HepG2 (cell line): Measurements from ENCODE around the gene MRPL51. TPM values are rescaled to one million over a fixed set of nuclear protein-coding genes. Genes with fewer than 3 reads are reported as not detected.

Experiments used
- ADNP ChIP-seq: sonication (generic); formaldehyde crosslinking; IDR thresholded peaks from 2 replicates; pipeline ENCODE4 v1.4.0; 2020; ENCODE audit warnings: missing genetic modification reagents
- ATM ChIP-seq: fragments of 450-650 bp; IDR thresholded peaks from 2 replicates; pipeline ENCODE4 v1.7.1; 2017; ENCODE audit warnings: mild to moderate bottlenecking, borderline replicate concordance
- CBFB ChIP-seq: sonication (generic); formaldehyde crosslinking; IDR thresholded peaks from 2 replicates; pipeline ENCODE4 v1.4.0; 2020; ENCODE audit warnings: missing genetic modification reagents
- DR1 ChIP-seq: sonication (generic); formaldehyde crosslinking; IDR thresholded peaks from 2 replicates; pipeline ENCODE4 v1.8.0; 2021; ENCODE audit warnings: mild to moderate bottlenecking, missing genetic modification reagents, inconsistent platforms
- EEA1 ChIP-seq: sonication (generic); formaldehyde crosslinking; IDR thresholded peaks from 2 replicates; pipeline ENCODE4 v1.5.1; 2020; ENCODE audit warnings: mild to moderate bottlenecking, missing genetic modification reagents, borderline replicate concordance
- FOXC1 ChIP-seq: sonication (generic); formaldehyde crosslinking; IDR thresholded peaks from 2 replicates; pipeline ENCODE4 v1.8.0; 2022; ENCODE audit warnings: mild to moderate bottlenecking, missing genetic modification reagents, borderline replicate concordance
- GATAD1 ChIP-seq: IDR thresholded peaks from 2 replicates; pipeline ENCODE4 v1.6.1; 2016; ENCODE audit warnings: missing genetic modification reagents, missing compliant biosample characterization
- HES4 ChIP-seq: sonication (generic); formaldehyde crosslinking; IDR thresholded peaks from 2 replicates; pipeline ENCODE4 v1.9.0; 2021; ENCODE audit warnings: mild to moderate bottlenecking, missing genetic modification reagents, borderline replicate concordance
- KMT2A ChIP-seq: sonication (generic); formaldehyde crosslinking; IDR thresholded peaks from 2 replicates; pipeline ENCODE4 v1.4.0; 2020; ENCODE audit warnings: missing genetic modification reagents
- NFKBIZ ChIP-seq: IDR thresholded peaks from 2 replicates; pipeline ENCODE4 v1.6.1; 2018; ENCODE audit warnings: missing genetic modification reagents, missing compliant biosample characterization
- PHF5A ChIP-seq: IDR thresholded peaks from one replicate; pipeline ENCODE4 v1.6.1; 2018; ENCODE audit warnings: low read depth, missing genetic modification reagents; ENCODE audit not compliant: unreplicated experiment
- PHF8 ChIP-seq: sonication (generic); formaldehyde crosslinking; IDR thresholded peaks from 2 replicates; pipeline ENCODE4 v1.5.0; 2020; ENCODE audit warnings: missing genetic modification reagents
- RXRB ChIP-seq: IDR thresholded peaks from 2 replicates; pipeline ENCODE4 v1.6.1; 2016; ENCODE audit warnings: borderline replicate concordance, missing genetic modification reagents, missing compliant biosample characterization
- SALL1 ChIP-seq: sonication (generic); formaldehyde crosslinking; IDR thresholded peaks from 2 replicates; pipeline ENCODE4 v1.8.0; 2022; ENCODE audit warnings: mild to moderate bottlenecking, missing genetic modification reagents
- SCMH1 ChIP-seq: sonication (generic); formaldehyde crosslinking; IDR thresholded peaks from 2 replicates; pipeline ENCODE4 v1.9.0; 2021; ENCODE audit warnings: missing genetic modification reagents, mild to moderate bottlenecking, borderline replicate concordance
- SP140L ChIP-seq: sonication (generic); formaldehyde crosslinking; IDR thresholded peaks from 2 replicates; pipeline ENCODE4 v1.4.0; 2020; ENCODE audit warnings: missing genetic modification reagents, borderline replicate concordance
- ZNF256 ChIP-seq: sonication (generic); formaldehyde crosslinking; conservative IDR thresholded peaks from 2 replicates; pipeline ENCODE4 v1.4.0; 2020; ENCODE audit warnings: missing genetic modification reagents
- ZNF335 ChIP-seq: sonication (generic); formaldehyde crosslinking; IDR thresholded peaks from 2 replicates; pipeline ENCODE4 v1.4.0; 2020; ENCODE audit warnings: missing genetic modification reagents
- ZNF563 ChIP-seq: sonication (generic); formaldehyde crosslinking; IDR thresholded peaks from 2 replicates; pipeline ENCODE4 v1.8.0; 2022; ENCODE audit warnings: mild to moderate bottlenecking, moderate library complexity, missing genetic modification reagents
- ZNF780A ChIP-seq: sonication (generic); formaldehyde crosslinking; IDR thresholded peaks from 2 replicates; pipeline ENCODE4 v1.8.0; 2022; ENCODE audit warnings: mild to moderate bottlenecking, missing genetic modification reagents, moderate library complexity
- polyA plus RNA-seq, 8 experiments: library from polyadenylated mRNA; depleted of rRNA in 3 of 8; stranded (reverse) in 7 of 8; unstranded in 1 of 8; fragments of >200 nt; fragmentation: Illumina TruSeq in 4 of 8; extraction: Trizol in 4 of 8; gene quantifications; 2 replicates each; pipeline versions ENCODE4 v1.2.1 to v1.2.3, GENCODE V29; 2011 to 2016; ENCODE audit warnings: low read depth in 4 of 8, missing spikeins in 1 of 8, mixed read lengths in 1 of 8; ENCODE audit not compliant: insufficient read depth in 1 of 8
- total RNA-seq, 5 experiments: library from RNA; depleted of rRNA; stranded (reverse); fragments of >200 nt; fragmentation: Illumina TruSeq; extraction: Trizol; gene quantifications; 2 replicates each; pipeline ENCODE4 v1.2.3, GENCODE V29; 2016; ENCODE audit warnings: low read depth in 1 of 5
- TF ChIP-seq, protein P1 (sequence below): sonication (generic); formaldehyde crosslinking; IDR thresholded peaks from 2 replicates; pipeline ENCODE4; 2020; ENCODE audit warnings: missing genetic modification reagents, mild to moderate bottlenecking, borderline replicate concordance
- TF ChIP-seq, protein P2 (sequence below): sonication (generic); formaldehyde crosslinking; IDR thresholded peaks from 2 replicates; pipeline ENCODE4 v1.4.0; 2020; ENCODE audit warnings: missing genetic modification reagents
- TF ChIP-seq, protein P3 (sequence below): IDR thresholded peaks from 2 replicates; pipeline ENCODE4 v1.6.1; 2016; ENCODE audit warnings: missing genetic modification reagents, missing compliant biosample characterization
- TF ChIP-seq, protein P4 (sequence below): sonication (generic); formaldehyde crosslinking; IDR thresholded peaks from 2 replicates; pipeline ENCODE4 v1.8.1; 2023; ENCODE audit warnings: mild to moderate bottlenecking, inconsistent platforms, moderate library complexity, missing genetic modification reagents, borderline replicate concordance

The MRPL51 gene
- total and polyA plus RNA-seq, 2 of the 13 experiments (the other 11 are each of a cell fraction or from before 2014, with no cell fraction given), result 64.8 to 278 TPM

DNA sequence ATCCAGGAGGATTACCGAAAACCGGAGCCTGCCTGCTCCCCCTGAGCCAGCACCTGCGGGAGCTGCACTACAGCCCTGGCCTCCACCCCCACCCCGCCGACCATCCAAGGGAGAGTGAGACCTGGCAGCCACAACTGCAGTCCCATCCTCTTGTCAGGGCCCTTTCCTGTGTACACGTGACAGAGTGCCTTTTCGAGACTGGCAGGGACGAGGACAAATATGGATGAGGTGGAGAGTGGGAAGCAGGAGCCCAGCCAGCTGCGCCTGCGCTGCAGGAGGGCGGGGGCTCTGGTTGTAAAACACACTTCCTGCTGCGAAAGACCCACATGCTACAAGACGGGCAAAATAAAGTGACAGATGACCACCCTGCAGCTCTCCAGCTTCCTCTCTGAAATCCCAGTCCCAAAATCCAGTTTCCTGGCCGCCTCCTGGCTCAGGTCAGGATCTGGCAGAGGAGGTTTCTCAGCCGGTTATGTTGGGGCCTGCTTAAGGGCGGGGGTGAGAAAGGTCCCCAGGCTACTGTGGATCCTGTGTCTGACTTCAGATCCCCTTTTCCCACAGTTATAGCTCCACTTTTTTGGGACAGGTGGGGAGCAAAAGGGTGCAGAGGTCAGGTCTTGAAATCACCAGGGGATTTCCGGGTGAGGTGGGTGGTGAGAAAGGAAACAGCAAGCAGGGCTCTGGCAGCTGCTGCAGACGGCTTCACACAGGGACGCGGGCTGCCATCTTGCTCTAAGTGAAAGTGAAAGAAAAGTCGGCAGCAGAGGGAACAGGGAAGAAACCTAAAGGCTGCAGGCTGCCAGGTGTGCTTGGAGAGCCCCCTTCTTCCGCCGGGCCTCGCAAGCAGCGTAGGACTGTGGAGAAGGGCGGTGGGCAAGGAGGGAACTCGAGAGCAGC, 41.5 kb downstream of the MRPL51 start, which contains the start of gene TAPBPL (continued):
- TF ChIP-seq ZNF563 (CRISPR knock-in tag) (0 out of 2 replicates have a peak, but pooled peaks have one; percentile 49), ZNF256 (CRISPR knock-in tag) (peak; percentile 48; the same call in 1 of the 2 replicates), SP140L (CRISPR knock-in tag) (no peak), DR1 (no peak), EEA1 (CRISPR knock-in tag) (peak; percentile 27; the same call in 1 of the 2 replicates), ZNF780A (CRISPR knock-in tag) (no peak), NFKBIZ (CRISPR knock-in tag) (no peak), ADNP (no peak), HES4 (CRISPR knock-in tag) (no peak), CBFB (CRISPR knock-in tag) (no peak), KMT2A (CRISPR knock-in tag) (peak; percentile 59), SCMH1 (CRISPR knock-in tag) (no peak), SALL1 (CRISPR knock-in tag) (peak; percentile 58; the same call in 1 of the 2 replicates), ATM (no peak), FOXC1 (CRISPR knock-in tag) (peak; percentile 72; the same call in 1 of the 2 replicates), RXRB (CRISPR knock-in tag) (peak; percentile 16; the same call in 1 of the 2 replicates), PHF8 (CRISPR knock-in tag) (peak; percentile 73), GATAD1 (CRISPR knock-in tag) (0 out of 2 replicates have a peak, but pooled peaks have one; percentile 18), PHF5A (CRISPR knock-in tag) (peak; percentile 34), ZNF335 (CRISPR knock-in tag) (peak; percentile 71)
- TF ChIP-seq, protein P1, sequence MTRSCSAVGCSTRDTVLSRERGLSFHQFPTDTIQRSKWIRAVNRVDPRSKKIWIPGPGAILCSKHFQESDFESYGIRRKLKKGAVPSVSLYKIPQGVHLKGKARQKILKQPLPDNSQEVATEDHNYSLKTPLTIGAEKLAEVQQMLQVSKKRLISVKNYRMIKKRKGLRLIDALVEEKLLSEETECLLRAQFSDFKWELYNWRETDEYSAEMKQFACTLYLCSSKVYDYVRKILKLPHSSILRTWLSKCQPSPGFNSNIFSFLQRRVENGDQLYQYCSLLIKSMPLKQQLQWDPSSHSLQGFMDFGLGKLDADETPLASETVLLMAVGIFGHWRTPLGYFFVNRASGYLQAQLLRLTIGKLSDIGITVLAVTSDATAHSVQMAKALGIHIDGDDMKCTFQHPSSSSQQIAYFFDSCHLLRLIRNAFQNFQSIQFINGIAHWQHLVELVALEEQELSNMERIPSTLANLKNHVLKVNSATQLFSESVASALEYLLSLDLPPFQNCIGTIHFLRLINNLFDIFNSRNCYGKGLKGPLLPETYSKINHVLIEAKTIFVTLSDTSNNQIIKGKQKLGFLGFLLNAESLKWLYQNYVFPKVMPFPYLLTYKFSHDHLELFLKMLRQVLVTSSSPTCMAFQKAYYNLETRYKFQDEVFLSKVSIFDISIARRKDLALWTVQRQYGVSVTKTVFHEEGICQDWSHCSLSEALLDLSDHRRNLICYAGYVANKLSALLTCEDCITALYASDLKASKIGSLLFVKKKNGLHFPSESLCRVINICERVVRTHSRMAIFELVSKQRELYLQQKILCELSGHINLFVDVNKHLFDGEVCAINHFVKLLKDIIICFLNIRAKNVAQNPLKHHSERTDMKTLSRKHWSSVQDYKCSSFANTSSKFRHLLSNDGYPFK, result peak; percentile 85; the same call in 1 of the 2 replicates
- TF ChIP-seq, protein P2, sequence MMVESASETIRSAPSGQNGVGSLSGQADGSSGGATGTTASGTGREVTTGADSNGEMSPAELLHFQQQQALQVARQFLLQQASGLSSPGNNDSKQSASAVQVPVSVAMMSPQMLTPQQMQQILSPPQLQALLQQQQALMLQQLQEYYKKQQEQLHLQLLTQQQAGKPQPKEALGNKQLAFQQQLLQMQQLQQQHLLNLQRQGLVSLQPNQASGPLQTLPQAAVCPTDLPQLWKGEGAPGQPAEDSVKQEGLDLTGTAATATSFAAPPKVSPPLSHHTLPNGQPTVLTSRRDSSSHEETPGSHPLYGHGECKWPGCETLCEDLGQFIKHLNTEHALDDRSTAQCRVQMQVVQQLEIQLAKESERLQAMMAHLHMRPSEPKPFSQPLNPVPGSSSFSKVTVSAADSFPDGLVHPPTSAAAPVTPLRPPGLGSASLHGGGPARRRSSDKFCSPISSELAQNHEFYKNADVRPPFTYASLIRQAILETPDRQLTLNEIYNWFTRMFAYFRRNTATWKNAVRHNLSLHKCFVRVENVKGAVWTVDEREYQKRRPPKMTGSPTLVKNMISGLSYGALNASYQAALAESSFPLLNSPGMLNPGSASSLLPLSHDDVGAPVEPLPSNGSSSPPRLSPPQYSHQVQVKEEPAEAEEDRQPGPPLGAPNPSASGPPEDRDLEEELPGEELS (CRISPR knock-in tag), result no peak
- TF ChIP-seq, protein P3, sequence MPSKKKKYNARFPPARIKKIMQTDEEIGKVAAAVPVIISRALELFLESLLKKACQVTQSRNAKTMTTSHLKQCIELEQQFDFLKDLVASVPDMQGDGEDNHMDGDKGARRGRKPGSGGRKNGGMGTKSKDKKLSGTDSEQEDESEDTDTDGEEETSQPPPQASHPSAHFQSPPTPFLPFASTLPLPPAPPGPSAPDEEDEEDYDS (CRISPR knock-in tag), result peak; percentile 78
- TF ChIP-seq, protein P4, sequence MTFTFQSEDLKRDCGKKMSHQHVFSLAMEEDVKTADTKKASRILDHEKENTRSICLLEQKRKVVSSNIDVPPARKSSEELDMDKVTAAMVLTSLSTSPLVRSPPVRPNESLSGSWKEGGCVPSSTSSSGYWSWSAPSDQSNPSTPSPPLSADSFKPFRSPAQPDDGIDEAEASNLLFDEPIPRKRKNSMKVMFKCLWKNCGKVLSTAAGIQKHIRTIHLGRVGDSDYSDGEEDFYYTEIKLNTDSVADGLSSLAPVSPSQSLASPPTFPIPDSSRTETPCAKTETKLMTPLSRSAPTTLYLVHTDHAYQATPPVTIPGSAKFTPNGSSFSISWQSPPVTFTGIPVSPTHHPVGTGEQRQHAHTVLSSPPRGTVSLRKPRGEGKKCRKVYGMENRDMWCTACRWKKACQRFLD (CRISPR knock-in tag), result peak; percentile 51; the same call in 1 of the 2 replicates
